CD4-positive, alpha-beta T cell treated with Interferon alpha-2 for 1 hour (primary cell): ENCODE results near the gene RETREG1.
"Not testable (repeated sequence)": the region's sequence is repeated elsewhere in the genome, so short reads cannot be mapped to it uniquely, and the experiment has no call there.

ENCODE experiments used
- DNase-seq, 2 donors: peaks; one replicate each; pipeline ENCODE4 v3.0.0-alpha.2; 2020 to 2022

The RETREG1 gene

GRCh38 chr5:16437977-16438376 lies 178.8 kb downstream of the RETREG1 start:
- DNase-seq: no peak

- DNase-seq: not testable (repeated sequence)
These were observed 180.6 kb downstream of the RETREG1 start for GRCh38 chr5:16436065-16436682.

GRCh38 chr5:16431490-16431889 lies 185.3 kb downstream of the RETREG1 start:
- DNase-seq: no peak

- DNase-seq: no peak
These were observed 186.3 kb downstream of the RETREG1 start for GRCh38 chr5:16430349-16431089.

GRCh38 chr5:16428359-16428758 lies 188.4 kb downstream of the RETREG1 start:
- DNase-seq: no peak

GRCh38 chr5:16427587-16427986 lies 189.2 kb downstream of the RETREG1 start:
- no peak for DNase-seq
